Measurements from ENCODE around the gene CTAGE8.
"Not testable (repeated sequence)": the region's sequence is repeated elsewhere in the genome, so short reads cannot be mapped to it uniquely, and the experiment has no call there.

CTAGE8 gene

GRCh38 chr7:144281981-144282380, 12.9 kb upstream of the CTAGE8 start:
- not testable (repeated sequence) for H3K27me3 Mint-ChIP-seq, H3K4me3 Mint-ChIP-seq, H3K9me3 Mint-ChIP-seq, H3K4me1 Mint-ChIP-seq, H3K36me3 Mint-ChIP-seq, H3K27ac Mint-ChIP-seq

GRCh38 chr7:144280010-144280409, 10.9 kb upstream of the CTAGE8 start:
- not testable (repeated sequence) for H3K36me3 Mint-ChIP-seq, H3K27ac Mint-ChIP-seq, H3K4me3 Mint-ChIP-seq, H3K4me1 Mint-ChIP-seq, H3K27me3 Mint-ChIP-seq, H3K9me3 Mint-ChIP-seq

GRCh38 chr7:144275281-144275680, 6.2 kb upstream of the CTAGE8 start:
- not testable (repeated sequence) for H3K9me3 Mint-ChIP-seq, H3K27ac Mint-ChIP-seq, H3K27me3 Mint-ChIP-seq, H3K4me1 Mint-ChIP-seq, H3K36me3 Mint-ChIP-seq, H3K4me3 Mint-ChIP-seq

- H3K36me3 Mint-ChIP-seq, H3K4me1 Mint-ChIP-seq, H3K27me3 Mint-ChIP-seq, H3K4me3 Mint-ChIP-seq, H3K9me3 Mint-ChIP-seq, H3K27ac Mint-ChIP-seq: not testable (repeated sequence)
Measured at GRCh38 chr7:144264692-144265091, 4.4 kb downstream of the CTAGE8 start, which contains the start of gene OR2A7. OR2A7 (minus strand) TSS chr7:144264792; CDS start chr7:144259628, 5,164 bp downstream.

GRCh38 chr7:144262128-144262527, 7.0 kb downstream of the CTAGE8 start:
- H3K9me3 Mint-ChIP-seq, H3K27me3 Mint-ChIP-seq, H3K36me3 Mint-ChIP-seq, H3K4me1 Mint-ChIP-seq, H3K4me3 Mint-ChIP-seq, H3K27ac Mint-ChIP-seq: not testable (repeated sequence)

GRCh38 chr7:144259067-144259466, 10.0 kb downstream of the CTAGE8 start:
- H3K4me1 Mint-ChIP-seq, H3K9me3 Mint-ChIP-seq, H3K27me3 Mint-ChIP-seq, H3K27ac Mint-ChIP-seq, H3K4me3 Mint-ChIP-seq, H3K36me3 Mint-ChIP-seq: not testable (repeated sequence)

- H3K36me3 Mint-ChIP-seq = no peaks in the 10 kb centered on the region
- H3K27me3 Mint-ChIP-seq = no peaks in the 10 kb centered on the region
- no peak overlapping the region for H3K4me3 Mint-ChIP-seq
- no peak overlapping the region for H3K27ac Mint-ChIP-seq
- no peaks in the 10 kb centered on the region for H3K9me3 Mint-ChIP-seq
- no peaks in the 10 kb centered on the region for H3K4me1 Mint-ChIP-seq
Measured at GRCh38 chr7:144256112-144256511, 13.0 kb downstream of the CTAGE8 start.

GRCh38 chr7:144255471-144255897, 13.6 kb downstream of the CTAGE8 start:
- no peaks in the 10 kb centered on the region for H3K4me1 Mint-ChIP-seq
- no peak overlapping the region for H3K4me3 Mint-ChIP-seq
- no peaks in the 10 kb centered on the region for H3K36me3 Mint-ChIP-seq
- no peak overlapping the region for H3K27ac Mint-ChIP-seq
- no peaks in the 10 kb centered on the region for H3K9me3 Mint-ChIP-seq
- no peaks in the 10 kb centered on the region for H3K27me3 Mint-ChIP-seq

- not testable (repeated sequence) for H3K27me3 Mint-ChIP-seq, H3K4me1 Mint-ChIP-seq, H3K27ac Mint-ChIP-seq, H3K4me3 Mint-ChIP-seq, H3K36me3 Mint-ChIP-seq, H3K9me3 Mint-ChIP-seq
Measured at GRCh38 chr7:144252307-144252706, 16.8 kb downstream of the CTAGE8 start.

GRCh38 chr7:144247674-144248330, 21.3 kb downstream of the CTAGE8 start:
- H3K4me1 Mint-ChIP-seq, H3K27me3 Mint-ChIP-seq, H3K36me3 Mint-ChIP-seq, H3K9me3 Mint-ChIP-seq, H3K27ac Mint-ChIP-seq, H3K4me3 Mint-ChIP-seq: not testable (repeated sequence)

GRCh38 chr7:144246967-144247366, 22.1 kb downstream of the CTAGE8 start:
- not testable (repeated sequence) for H3K27ac Mint-ChIP-seq, H3K4me3 Mint-ChIP-seq, H3K9me3 Mint-ChIP-seq, H3K36me3 Mint-ChIP-seq, H3K4me1 Mint-ChIP-seq, H3K27me3 Mint-ChIP-seq

- not testable (repeated sequence) for H3K27ac Mint-ChIP-seq, H3K4me1 Mint-ChIP-seq
Measured at GRCh38 chr7:144245372-144245771, 23.7 kb downstream of the CTAGE8 start.

GRCh38 chr7:144239365-144239764, 29.7 kb downstream of the CTAGE8 start, which contains the start of gene OR2A42:
OR2A42 (minus strand) TSS chr7:144239605; CDS start chr7:144232843, 6,762 bp downstream.
- H3K4me3 Mint-ChIP-seq, H3K27ac Mint-ChIP-seq, H3K27me3 Mint-ChIP-seq, H3K9me3 Mint-ChIP-seq, H3K36me3 Mint-ChIP-seq, H3K4me1 Mint-ChIP-seq: not testable (repeated sequence)

More at GRCh38 chr7:144245372-144245771, 23.7 kb downstream of the CTAGE8 start:
- not testable (repeated sequence) for H3K4me3 Mint-ChIP-seq, H3K27me3 Mint-ChIP-seq, H3K36me3 Mint-ChIP-seq, H3K9me3 Mint-ChIP-seq

- not testable (repeated sequence) for H3K9me3 Mint-ChIP-seq, H3K27me3 Mint-ChIP-seq, H3K4me1 Mint-ChIP-seq, H3K4me3 Mint-ChIP-seq, H3K27ac Mint-ChIP-seq, H3K36me3 Mint-ChIP-seq
Measured at GRCh38 chr7:144238530-144239082, 30.5 kb downstream of the CTAGE8 start.

- not testable (repeated sequence) for H3K36me3 Mint-ChIP-seq, H3K4me1 Mint-ChIP-seq, H3K27me3 Mint-ChIP-seq, H3K27ac Mint-ChIP-seq, H3K4me3 Mint-ChIP-seq, H3K9me3 Mint-ChIP-seq
Measured at GRCh38 chr7:144233039-144233438, 36.0 kb downstream of the CTAGE8 start.

- H3K9me3 Mint-ChIP-seq, H3K4me3 Mint-ChIP-seq, H3K27ac Mint-ChIP-seq: not testable (repeated sequence)
Measured at GRCh38 chr7:144231027-144231426, 38.1 kb downstream of the CTAGE8 start.

GRCh38 chr7:144228810-144229209, 40.3 kb downstream of the CTAGE8 start:
- H3K27ac Mint-ChIP-seq, H3K27me3 Mint-ChIP-seq, H3K36me3 Mint-ChIP-seq: not testable (repeated sequence)

More at GRCh38 chr7:144231027-144231426, 38.1 kb downstream of the CTAGE8 start:
- not testable (repeated sequence) for H3K27me3 Mint-ChIP-seq, H3K36me3 Mint-ChIP-seq, H3K4me1 Mint-ChIP-seq

More at GRCh38 chr7:144228810-144229209, 40.3 kb downstream of the CTAGE8 start:
- not testable (repeated sequence) for H3K4me3 Mint-ChIP-seq, H3K4me1 Mint-ChIP-seq, H3K9me3 Mint-ChIP-seq

All from activated naive CD4-positive, alpha-beta T cell treated with anti-CD3 and anti-CD28 coated beads, Interleukin-2, amount 50 U/mL, for 24 hours (primary cell).